Measurements from ENCODE around the gene JUP.

JUP gene

DNA sequence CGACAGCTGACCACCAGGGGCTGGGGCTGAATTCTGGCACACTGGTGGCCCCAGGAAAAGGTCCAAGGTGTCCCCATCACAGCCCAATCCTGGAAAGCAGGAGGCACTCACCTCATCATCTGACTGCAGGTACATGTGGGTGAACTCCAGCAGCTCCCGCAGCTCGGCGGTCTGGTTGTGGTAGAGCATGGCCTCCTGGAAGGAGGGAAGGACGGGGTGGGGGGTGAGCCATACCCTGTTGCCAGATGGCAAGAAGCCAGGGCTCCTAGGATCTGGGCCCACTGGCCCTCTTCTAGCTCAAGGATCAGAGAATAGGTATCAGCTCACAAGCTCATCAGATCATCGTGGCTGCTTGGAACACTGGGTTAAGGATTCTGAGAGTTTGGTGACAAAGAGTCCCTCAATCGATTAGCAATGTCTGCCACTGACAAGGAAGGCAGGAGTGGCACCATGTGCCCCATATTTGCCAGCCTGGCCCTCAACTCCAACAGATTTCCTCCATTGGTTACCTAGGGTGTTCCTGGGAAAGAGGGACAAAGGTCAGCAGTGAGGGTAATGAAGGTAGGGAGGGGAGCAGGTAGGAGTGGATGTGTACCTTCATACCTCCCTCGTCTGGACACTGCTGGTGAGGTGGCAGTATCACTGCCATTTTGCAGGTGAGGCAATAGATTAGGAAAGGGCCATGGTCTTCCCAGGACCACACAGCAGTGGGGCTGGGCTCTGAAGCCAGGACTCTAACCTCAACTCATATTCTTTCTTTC lies 20.4 kb upstream of the JUP start:
- no peak for DNase-seq

- DNase-seq = peak; percentile 21
These were observed 16.8 kb upstream of the JUP start for GRCh38 chr17:41803049-41804020.

DNA sequence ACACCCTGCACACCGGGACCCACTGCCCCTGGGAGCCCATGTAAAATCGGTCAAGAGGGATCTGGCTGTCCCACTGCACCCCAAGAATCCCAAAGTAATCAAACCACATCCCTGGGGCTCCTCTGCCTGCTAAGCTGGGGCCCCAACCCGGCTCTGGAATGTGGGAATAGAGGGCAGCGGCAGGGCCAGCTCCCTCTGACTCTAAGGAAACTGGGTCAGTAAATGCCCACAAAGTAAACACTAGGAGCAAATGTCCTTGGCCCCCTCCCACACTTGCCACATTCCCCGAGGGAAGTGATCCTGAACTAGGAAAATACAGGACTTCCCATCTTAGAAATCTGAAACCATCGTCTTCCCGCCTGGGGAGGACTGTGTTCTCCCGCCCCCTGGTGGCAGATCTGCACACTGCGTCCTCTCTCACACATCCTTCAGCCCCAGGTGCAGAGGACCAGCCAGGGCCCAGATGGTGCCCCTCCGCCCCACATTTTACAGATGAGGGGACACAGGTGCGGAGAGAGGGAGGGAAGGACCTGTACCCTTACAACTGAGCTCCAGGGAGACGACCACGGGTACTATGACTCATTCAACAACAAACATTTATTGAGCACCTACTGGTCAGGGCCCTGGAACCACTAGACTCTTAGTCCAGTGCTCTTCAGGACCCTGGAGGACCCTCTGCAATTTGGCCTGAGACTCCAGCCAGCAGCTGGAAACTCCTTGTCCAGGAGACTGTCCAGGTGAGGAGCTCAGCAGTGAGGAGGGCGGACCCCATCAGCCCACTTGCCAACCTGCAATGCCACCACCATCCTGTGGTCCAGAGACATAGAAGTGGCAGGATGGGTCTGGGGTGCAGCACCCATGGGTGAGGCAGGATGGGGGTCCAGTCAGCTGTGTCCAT lies 15.1 kb upstream of the JUP start:
- peak; percentile 61 for DNase-seq

DNA sequence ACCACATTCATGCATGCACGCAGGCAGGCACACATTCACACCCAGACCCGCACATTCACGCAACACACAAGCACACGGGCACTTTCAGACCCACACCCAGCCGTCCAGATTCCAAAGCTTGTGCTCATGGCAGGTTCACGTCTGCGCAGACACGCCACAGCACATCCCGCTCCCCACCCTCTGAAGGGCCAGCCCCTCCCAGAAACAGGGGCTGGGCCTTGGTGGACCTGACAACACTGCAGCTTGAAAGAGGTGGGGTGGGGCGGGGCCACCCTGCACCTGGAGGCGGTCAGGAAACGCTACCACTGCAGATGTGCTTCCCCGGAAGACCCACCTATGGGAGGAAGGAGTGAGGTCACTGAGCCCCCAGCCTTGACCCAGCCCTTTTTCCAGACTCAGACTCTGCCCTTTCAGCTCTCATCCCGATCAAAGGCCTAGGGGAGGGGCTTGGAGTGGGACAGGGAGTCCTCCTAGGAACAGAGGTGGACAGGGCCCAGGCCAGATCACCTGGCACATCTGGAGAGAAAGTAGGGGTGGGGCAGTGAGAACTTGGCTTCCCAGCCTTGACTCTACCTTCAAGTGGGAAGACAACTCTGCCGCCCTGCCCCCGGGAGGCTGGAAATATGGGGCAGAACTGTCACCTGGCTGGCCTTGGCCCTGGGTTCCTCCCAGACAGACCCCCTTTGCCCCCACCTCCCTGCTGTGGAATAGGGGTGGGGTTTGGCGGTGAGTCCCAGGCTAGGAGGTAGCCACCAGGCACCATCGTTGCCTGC lies 14.3 kb upstream of the JUP start:
- DNase-seq = no peak

DNA sequence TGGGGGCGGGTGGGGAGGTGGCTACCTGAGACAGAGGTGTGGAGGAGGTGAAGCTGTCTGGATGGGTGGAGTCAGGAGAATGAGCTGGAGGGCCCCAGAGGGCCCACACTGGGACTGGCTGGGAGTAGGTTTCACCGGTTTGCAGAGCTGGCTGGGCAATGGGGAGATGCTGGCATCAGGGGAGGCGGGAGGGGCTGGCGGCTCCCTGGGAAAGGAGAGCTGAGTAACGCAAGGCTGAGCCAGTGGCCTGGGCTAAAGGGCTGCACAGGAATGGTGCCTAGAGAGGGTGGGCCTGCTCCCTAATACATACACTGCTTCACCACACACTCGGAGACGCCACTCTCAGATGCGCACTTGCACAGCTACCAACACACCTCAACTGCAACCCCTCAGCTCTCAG lies 12.9 kb upstream of the JUP start:
- no peak for DNase-seq

DNA sequence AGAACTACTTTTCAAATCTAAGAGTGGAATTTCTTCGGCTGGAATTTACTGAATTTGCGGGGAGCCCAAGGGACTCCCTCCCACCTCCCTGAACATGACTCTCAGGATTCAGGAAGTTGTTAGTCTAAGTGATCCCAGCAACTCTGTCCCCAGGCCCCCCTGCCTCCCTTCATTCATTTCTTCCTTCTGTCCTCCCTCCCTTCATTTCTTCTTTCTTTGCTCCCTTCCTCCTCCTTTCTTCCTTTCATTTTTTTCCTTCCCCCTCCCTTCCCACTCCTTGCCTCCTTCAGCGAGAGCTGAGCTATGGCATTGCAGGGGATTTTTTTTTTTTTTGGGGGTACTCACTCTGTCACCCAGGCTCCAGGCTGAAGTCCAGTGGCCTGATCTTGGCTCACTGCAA lies 10.9 kb upstream of the JUP start:
- DNase-seq = no peak

- DNase-seq = no peak
These were observed 9.8 kb upstream of the JUP start for GRCh38 chr17:41796121-41796895.

DNA sequence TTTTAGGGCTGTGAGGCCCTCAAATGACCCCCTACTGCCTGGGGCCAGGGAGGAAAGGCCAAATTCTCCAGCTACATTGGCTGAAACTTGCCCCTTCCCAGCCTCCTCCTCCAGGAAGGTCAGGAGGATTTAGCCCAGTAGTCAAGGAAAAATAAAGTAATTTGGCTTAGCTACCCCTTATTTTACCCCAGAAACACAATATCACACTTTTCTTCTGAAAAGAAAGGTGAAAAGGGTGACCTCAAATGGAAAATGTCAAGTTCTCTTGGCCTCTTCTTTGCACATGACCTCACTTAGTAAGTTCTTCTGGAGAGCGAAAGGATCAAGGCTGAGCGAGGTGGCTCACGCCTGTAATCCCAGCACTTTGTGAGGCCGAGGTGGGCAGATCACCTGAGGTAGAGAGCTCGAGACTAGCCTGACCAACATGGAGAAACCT lies 8.0 kb upstream of the JUP start:
- no peak for DNase-seq

DNA sequence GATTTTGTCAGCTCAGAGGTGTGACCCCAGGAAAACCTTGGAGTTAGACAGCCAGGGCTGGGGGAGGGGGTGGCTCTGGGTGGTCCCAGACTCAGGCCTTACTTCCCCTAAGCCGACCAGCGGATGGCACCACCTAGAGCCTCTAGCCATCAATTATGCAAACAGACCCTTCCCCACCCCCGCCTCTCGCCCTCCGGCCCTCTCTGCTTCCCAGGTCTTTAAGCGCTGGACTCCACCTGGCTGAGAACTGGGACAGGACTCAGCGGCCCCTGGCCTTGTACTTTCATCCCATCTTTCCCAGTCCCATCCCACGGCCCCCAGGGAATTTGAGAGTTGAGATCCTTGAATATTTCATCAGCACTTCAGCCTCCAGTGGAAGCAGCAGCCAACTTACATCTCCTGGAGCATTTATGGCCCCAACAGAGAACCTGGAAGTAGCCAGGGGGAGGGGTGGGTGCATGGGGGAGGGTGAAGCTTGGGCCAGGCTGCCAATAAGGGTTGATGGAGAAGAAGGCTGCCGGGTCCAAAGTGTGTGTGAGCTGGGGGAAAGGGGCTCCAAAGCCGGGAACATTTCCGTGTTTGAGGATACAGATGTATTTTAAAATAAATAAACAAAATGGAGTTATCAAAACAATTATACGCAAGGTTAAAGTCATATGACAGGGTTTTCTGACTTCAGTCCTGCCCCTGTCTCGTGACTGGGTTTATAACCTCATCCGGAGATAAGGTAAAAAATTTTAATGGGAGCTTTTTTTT lies 7.5 kb upstream of the JUP start:
- DNase-seq = no peak

GRCh38 chr17:41792845-41793783 lies 6.6 kb upstream of the JUP start:
- no peak for DNase-seq

GRCh38 chr17:41787021-41787418 lies 509 bp upstream of the JUP start:
- DNase-seq = no peak

- DNase-seq = no peak
These were observed 668 bp downstream of the JUP start for GRCh38 chr17:41785859-41786226.

GRCh38 chr17:41785091-41785858 lies 1.2 kb downstream of the JUP start:
- DNase-seq = no peak

DNA sequence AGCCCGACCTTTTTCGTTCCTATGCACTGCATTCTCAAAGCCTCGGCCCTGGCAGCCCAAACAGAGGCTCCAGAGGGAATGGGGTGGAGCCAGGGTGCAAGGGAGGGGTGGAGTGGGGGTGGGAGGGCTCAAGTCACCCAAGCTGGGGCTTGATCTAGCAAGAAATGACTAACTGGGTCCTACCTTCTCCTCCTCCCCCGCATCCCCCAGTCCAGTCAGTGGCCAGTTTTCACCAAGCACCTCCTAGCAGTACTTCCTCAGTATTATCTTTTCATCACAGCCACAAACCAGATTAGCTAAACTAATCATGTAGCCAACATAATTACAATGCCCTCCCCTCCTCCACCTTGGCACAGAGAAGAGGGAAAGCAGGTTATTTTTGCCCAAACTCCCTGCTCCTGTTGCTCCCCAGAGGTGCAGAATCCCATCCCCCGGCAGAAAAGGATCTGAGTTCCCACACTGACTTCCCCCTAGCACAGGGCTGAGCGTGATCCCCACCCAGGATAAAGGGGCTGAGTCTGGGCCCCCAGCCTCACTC lies 2.2 kb downstream of the JUP start:
- DNase-seq = no peak

DNA sequence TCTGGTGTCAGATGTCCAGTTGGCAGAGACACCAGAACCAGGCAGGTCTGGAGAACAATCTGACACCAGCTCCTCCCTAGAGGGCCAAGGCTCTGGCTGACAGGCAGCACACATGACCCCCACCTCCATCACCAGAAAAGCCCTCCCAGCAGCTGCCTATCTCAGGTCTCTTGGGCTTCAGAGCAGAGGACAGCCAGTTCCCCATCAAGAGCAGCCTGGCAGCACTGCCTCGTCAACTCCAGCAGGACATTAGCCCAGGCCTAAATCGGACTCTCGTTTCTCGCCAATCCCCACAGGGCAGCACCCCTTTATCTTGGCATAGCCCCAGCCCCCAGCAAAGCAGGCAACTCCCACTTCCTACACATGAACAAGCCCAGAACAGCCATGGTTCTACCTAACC lies 4.4 kb downstream of the JUP start:
- no peak for DNase-seq

GRCh38 chr17:41781404-41782110 lies 5.0 kb downstream of the JUP start:
- DNase-seq = no peak

GRCh38 chr17:41779954-41780353 lies 6.6 kb downstream of the JUP start:
- DNase-seq = no peak
